Nephron progenitor cell (in vitro differentiated cells): ENCODE data around the gene ATP6V0E1.

Experiments
- DNase-seq: peaks from one replicate; pipeline ENCODE4 v3.0.0; 2021
- H3K27ac Mint-ChIP-seq: 2 replicates; pipeline ENCODE4 v1.8.0; 2021; ENCODE audit warnings: mild to moderate bottlenecking, moderate library complexity, mixed read lengths
- H3K27me3 Mint-ChIP-seq: 2 replicates; pipeline ENCODE4 v1.8.0; 2021; ENCODE audit warnings: mild to moderate bottlenecking, low read depth, mixed read lengths; ENCODE audit not compliant: poor library complexity
- H3K36me3 Mint-ChIP-seq: 2 replicates; pipeline ENCODE4 v1.8.0; 2021; ENCODE audit warnings: low read depth, mixed read lengths
- H3K4me1 Mint-ChIP-seq: 2 replicates; pipeline ENCODE4 v1.8.0; 2021; ENCODE audit warnings: mixed read lengths
- H3K4me3 Mint-ChIP-seq: 2 replicates; pipeline ENCODE4 v1.8.0; 2021; ENCODE audit warnings: mild to moderate bottlenecking, moderate library complexity, mixed read lengths
- H3K9me3 Mint-ChIP-seq: 2 replicates; pipeline ENCODE4 v1.8.0; 2021; ENCODE audit warnings: mild to moderate bottlenecking, moderate library complexity, mixed read lengths
- TF ChIP-seq, protein P1 (sequence below): fragments of 200-600 bp; sonication (generic); IDR thresholded peaks from 2 replicates; pipeline ENCODE4 v1.5.0; 2021; ENCODE audit warnings: antibody characterized with exemption

Gene ATP6V0E1

DNA sequence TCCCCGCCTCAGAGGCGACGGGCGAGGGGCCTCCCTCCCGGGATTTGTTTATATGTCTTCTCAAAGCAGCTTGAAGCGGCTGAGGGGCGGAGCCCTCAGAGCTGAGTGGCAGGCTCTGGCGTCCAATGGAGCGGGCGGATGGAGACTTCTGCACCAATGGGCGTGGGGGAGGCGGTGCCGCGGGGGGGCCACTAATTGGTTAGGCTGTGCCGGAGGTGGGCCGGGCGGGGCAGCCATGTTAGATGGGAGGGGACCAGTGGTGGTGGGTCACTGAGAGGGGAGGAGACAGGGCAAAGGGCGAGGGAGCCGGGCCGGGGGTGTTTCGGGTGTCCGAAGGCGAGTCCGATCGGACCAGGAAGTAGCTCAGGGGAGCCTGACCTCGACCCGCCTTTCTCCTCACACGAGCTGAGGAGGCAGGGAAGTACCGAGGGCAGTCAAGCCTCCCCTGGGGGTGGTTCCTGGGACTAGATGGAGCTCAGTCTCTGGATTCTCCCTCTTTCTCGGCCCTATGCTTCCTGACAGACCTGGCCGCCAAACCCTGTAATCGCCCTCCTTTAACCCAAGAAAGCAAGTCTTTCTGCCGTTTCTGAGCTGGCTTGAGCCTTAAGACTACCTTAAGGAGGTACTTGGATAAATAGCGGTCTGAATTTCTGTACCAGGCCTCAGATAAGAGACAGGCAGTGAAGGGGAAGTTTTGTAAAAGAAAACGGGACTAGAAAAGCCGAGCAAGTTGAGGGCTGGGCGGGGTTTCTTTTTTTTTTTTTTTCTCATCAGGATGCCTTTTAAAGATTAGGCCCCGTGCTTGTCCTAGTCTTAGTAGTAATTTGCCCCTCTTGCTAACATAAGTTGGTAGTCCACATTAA lies 73.7 kb downstream of the ATP6V0E1 start:
- peak overlapping the region; percentile 95 for H3K4me3 Mint-ChIP-seq
- H3K4me1 Mint-ChIP-seq: peaks cover 30% of the 10 kb centered on the region
- no peaks in the 10 kb centered on the region for H3K9me3 Mint-ChIP-seq
- TF ChIP-seq, protein P1, sequence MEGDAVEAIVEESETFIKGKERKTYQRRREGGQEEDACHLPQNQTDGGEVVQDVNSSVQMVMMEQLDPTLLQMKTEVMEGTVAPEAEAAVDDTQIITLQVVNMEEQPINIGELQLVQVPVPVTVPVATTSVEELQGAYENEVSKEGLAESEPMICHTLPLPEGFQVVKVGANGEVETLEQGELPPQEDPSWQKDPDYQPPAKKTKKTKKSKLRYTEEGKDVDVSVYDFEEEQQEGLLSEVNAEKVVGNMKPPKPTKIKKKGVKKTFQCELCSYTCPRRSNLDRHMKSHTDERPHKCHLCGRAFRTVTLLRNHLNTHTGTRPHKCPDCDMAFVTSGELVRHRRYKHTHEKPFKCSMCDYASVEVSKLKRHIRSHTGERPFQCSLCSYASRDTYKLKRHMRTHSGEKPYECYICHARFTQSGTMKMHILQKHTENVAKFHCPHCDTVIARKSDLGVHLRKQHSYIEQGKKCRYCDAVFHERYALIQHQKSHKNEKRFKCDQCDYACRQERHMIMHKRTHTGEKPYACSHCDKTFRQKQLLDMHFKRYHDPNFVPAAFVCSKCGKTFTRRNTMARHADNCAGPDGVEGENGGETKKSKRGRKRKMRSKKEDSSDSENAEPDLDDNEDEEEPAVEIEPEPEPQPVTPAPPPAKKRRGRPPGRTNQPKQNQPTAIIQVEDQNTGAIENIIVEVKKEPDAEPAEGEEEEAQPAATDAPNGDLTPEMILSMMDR: no peak
- peaks cover 8% of the 10 kb centered on the region for H3K27me3 Mint-ChIP-seq
- H3K36me3 Mint-ChIP-seq: no peaks in the 10 kb centered on the region
- peak overlapping the region; percentile 100 for H3K27ac Mint-ChIP-seq
- DNase-seq: peak; percentile 99

DNA sequence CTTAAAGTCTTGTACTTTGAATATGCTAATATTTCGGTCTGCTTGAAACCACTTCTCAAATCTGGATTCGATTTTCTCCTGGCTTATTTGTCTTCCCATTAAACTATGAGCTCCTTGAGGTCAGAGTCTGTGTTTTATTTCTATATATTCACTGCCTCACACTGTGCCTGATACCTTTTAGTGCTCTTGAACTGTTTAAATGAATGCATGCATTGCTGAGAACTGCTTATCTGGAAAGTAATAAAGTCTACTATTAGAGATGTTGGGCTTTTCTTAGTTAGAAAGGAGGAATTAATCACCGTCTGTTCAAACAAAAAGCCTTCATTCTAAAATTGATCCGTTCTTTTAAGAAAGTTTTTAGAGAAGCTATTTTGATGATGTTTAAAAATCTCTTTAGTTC lies 78.6 kb downstream of the ATP6V0E1 start:
- DNase-seq: no peak
- peaks cover 6% of the 10 kb centered on the region for H3K9me3 Mint-ChIP-seq
- peaks cover 5% of the 10 kb centered on the region for H3K36me3 Mint-ChIP-seq
- H3K27ac Mint-ChIP-seq: no peak overlapping the region
- H3K4me3 Mint-ChIP-seq: no peak overlapping the region
- TF ChIP-seq, protein P1: no peak
- H3K27me3 Mint-ChIP-seq: no peaks in the 10 kb centered on the region
- peaks cover 10% of the 10 kb centered on the region for H3K4me1 Mint-ChIP-seq

DNA sequence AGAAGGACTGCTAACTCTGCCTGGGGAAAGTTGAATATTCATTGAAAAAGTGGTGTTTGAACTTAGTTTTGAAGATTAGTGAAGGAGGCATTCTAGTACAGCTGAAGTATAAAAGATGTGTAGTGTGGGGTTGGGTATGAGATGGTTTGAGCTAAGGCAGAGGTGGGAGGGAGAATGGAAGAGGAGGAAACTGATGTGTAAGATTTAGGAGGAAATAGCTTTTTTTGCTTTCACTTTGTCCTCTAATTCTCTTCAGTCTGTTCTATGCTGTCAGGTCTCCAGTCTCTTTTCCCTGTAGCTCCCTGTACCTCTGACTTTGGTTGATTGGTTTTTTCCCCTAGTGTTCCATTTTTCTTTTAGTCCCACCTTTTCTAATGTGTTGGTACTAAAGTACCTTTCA lies 81.6 kb downstream of the ATP6V0E1 start:
- H3K36me3 Mint-ChIP-seq: peaks cover 12% of the 10 kb centered on the region
- H3K27me3 Mint-ChIP-seq: no peaks in the 10 kb centered on the region
- H3K27ac Mint-ChIP-seq: peak overlapping the region; percentile 2
- DNase-seq: no peak
- TF ChIP-seq, protein P1: no peak
- H3K4me1 Mint-ChIP-seq: no peaks in the 10 kb centered on the region
- H3K9me3 Mint-ChIP-seq: peaks cover 7% of the 10 kb centered on the region
- H3K4me3 Mint-ChIP-seq: no peak overlapping the region

DNA sequence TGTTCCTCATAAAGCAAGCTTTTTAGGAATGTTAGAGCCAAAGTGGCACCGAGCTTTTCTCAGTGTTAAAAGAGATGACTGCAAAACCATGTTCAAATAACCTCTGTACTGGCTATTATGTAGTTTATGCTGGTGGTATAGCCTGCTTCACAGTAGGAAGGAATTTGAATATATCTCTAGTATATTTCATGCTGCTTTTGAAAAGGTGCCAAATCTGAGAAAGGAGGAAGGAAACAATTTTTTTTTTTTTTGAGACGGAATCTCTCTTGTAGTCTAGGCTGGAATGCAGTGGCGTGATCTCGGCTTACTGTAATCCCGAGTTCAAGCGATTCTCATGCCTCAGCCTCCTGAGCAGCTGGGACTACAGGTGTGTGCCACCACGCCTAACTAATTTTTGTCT lies 86.1 kb downstream of the ATP6V0E1 start:
- Mint-ChIP-seq H3K27me3 (peaks cover 5% of the 10 kb centered on the region), H3K4me1 (no peaks in the 10 kb centered on the region), H3K27ac (no peak overlapping the region), H3K36me3 (peaks cover 7% of the 10 kb centered on the region), H3K4me3 (no peak overlapping the region), H3K9me3 (peaks cover 4% of the 10 kb centered on the region)
- no peak for DNase-seq
- TF ChIP-seq, protein P1: no peak

DNA sequence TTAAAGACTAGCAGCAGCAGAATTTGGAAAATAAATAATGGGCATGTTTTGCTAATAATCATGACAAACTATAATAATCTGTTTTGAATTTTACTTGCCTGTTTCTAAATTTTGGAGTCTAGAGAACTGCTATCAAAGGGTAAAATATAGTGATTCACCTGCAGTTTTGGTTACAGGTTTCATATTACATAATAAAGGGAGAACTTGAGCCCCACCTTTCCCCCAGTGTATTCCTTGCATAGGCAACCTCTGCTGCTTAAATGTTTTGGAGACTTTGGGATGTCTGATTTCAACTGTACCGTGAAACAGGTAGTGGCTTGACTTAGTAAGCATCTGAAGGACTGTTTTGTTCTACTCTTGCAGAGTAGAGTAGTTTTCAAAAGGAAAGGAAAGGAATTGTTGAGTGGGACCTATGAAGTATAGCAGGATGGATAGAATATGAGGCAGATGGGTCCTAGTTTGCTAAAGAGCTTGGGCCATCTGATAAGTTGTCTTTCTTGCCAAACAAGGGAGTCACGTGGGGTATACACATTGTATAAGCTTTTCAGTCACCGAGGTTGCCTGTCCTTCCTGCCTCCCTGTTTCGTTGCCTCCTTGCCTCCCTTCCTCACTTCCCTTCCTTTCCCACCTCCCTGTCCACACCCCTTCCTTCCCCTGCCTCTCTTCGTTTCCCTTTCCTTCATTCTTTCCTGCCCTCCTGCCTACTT lies 91.7 kb downstream of the ATP6V0E1 start:
- peaks cover 7% of the 10 kb centered on the region for H3K27me3 Mint-ChIP-seq
- TF ChIP-seq, protein P1: no peak
- H3K4me1 Mint-ChIP-seq: no peaks in the 10 kb centered on the region
- H3K27ac Mint-ChIP-seq: no peak overlapping the region
- H3K36me3 Mint-ChIP-seq: no peaks in the 10 kb centered on the region
- no peak overlapping the region for H3K4me3 Mint-ChIP-seq
- DNase-seq: no peak
- H3K9me3 Mint-ChIP-seq: peaks cover 6% of the 10 kb centered on the region
